Neural cell (in vitro differentiated cells): ENCODE data around the gene AATK.

Experiments used
- EP300 ChIP-seq: fragments of 450-650 bp; conservative IDR thresholded peaks from 2 replicates; pipeline ENCODE4 v1.6.1; 2014; ENCODE audit warnings: antibody characterized with exemption, mild to moderate bottlenecking, moderate library complexity; ENCODE audit not compliant: poor library complexity, severe bottlenecking
- POLR2AphosphoS5 ChIP-seq: IDR thresholded peaks from 2 replicates; pipeline ENCODE4 v1.6.1; 2012
- SMC3 ChIP-seq: fragments of 450-650 bp; conservative IDR thresholded peaks from 2 replicates; pipeline ENCODE4 v1.6.1; 2014; ENCODE audit warnings: antibody characterized with exemption, mild to moderate bottlenecking, moderate library complexity; ENCODE audit not compliant: poor library complexity
- TF ChIP-seq, protein P1 (sequence below): fragments of 450-650 bp; IDR thresholded peaks from 2 replicates; pipeline ENCODE4 v1.5.1; 2014; ENCODE audit warnings: antibody characterized with exemption, mild to moderate bottlenecking, moderate library complexity; ENCODE audit not compliant: poor library complexity, severe bottlenecking
- TF ChIP-seq, protein P2 (sequence below): IDR thresholded peaks from 2 replicates; pipeline ENCODE4 v1.6.1; 2012; ENCODE audit warnings: borderline replicate concordance

DNA sequence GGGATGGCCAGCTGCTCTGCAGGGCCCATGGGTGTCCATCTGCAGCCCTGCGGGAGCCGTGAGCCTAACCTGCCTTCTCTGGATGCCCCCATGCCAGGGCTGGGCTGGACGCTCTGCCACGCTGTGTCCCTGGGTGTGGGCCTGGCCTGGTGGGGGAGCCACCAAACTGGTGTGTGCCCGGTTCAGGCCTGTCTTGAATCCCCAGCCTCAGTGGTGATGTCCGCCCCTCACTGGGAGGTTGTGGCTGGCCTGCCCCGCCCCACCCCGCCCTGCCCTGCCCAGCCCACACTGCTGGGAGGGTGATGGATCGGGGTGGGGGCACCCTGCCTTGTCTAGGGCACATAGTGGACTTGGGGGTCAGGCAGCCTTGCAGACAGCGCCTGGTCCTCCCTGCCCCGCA lies 50.8 kb downstream of the AATK start:
- TF ChIP-seq EP300: no peak
- TF ChIP-seq, protein P1, sequence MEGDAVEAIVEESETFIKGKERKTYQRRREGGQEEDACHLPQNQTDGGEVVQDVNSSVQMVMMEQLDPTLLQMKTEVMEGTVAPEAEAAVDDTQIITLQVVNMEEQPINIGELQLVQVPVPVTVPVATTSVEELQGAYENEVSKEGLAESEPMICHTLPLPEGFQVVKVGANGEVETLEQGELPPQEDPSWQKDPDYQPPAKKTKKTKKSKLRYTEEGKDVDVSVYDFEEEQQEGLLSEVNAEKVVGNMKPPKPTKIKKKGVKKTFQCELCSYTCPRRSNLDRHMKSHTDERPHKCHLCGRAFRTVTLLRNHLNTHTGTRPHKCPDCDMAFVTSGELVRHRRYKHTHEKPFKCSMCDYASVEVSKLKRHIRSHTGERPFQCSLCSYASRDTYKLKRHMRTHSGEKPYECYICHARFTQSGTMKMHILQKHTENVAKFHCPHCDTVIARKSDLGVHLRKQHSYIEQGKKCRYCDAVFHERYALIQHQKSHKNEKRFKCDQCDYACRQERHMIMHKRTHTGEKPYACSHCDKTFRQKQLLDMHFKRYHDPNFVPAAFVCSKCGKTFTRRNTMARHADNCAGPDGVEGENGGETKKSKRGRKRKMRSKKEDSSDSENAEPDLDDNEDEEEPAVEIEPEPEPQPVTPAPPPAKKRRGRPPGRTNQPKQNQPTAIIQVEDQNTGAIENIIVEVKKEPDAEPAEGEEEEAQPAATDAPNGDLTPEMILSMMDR: no peak
- no peak for TF ChIP-seq POLR2AphosphoS5
- TF ChIP-seq SMC3: no peak
- TF ChIP-seq, protein P2, sequence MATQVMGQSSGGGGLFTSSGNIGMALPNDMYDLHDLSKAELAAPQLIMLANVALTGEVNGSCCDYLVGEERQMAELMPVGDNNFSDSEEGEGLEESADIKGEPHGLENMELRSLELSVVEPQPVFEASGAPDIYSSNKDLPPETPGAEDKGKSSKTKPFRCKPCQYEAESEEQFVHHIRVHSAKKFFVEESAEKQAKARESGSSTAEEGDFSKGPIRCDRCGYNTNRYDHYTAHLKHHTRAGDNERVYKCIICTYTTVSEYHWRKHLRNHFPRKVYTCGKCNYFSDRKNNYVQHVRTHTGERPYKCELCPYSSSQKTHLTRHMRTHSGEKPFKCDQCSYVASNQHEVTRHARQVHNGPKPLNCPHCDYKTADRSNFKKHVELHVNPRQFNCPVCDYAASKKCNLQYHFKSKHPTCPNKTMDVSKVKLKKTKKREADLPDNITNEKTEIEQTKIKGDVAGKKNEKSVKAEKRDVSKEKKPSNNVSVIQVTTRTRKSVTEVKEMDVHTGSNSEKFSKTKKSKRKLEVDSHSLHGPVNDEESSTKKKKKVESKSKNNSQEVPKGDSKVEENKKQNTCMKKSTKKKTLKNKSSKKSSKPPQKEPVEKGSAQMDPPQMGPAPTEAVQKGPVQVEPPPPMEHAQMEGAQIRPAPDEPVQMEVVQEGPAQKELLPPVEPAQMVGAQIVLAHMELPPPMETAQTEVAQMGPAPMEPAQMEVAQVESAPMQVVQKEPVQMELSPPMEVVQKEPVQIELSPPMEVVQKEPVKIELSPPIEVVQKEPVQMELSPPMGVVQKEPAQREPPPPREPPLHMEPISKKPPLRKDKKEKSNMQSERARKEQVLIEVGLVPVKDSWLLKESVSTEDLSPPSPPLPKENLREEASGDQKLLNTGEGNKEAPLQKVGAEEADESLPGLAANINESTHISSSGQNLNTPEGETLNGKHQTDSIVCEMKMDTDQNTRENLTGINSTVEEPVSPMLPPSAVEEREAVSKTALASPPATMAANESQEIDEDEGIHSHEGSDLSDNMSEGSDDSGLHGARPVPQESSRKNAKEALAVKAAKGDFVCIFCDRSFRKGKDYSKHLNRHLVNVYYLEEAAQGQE: no peak
